ENCODE measurements around the gene BICDL2.

Gene BICDL2

DNA sequence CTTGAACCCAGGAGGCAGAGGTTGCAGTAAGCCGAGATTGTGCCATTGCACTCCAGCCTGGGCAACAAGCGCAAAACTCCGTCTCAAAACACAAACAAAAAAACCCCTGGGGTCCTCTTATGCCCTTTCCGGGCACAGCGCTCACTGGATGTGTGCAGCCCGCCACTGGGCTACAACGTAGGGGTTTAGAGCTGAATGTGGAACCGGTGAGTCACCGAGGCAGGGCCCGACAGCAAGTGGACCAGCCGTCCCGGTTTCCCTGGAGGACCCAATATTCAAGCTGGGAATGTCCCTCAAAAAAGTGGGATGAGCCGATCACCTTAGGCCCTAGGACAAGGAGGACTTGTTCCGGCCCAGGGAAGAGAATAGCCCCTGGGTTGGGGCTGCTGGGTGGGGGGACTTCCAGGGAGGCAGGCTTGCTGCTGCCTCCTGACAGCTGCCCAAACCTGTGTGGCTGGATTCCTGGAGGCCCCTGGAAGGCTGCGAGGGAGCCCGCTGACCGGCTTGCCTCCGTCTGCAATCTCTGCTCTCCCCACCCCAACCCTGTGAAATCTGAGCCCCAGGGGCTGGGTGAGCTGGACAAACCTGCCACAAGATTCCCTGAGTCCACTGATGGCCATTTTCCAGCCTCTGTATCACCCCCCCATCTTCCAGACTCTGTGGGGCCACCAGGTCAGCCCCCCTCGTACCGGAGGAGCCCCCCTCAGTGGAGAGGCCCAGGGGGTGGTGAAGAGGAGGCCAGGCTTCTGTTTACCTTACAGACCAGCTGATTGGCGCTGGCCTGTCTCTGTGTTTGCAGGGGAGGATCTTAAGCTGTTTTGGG is 27.0 kb downstream of the BICDL2 start:
- POLR2A ChIA-PET = interaction anchor here (1.3 to 4.3 kb wide), 3 partner anchors 9 to 29 kb away, joined by 3 to 44 read pairs (median 6); partner anchors contain the start of genes CLDN6, HCFC1R1, PKMYT1 and THOC6
- no peak for DNase-seq (ENCODE audit: extremely low spot score)
- CTCF ChIA-PET = interaction anchor here (0.6 to 1.7 kb wide), 4 partner anchors 9 to 23 kb away, joined by 3 to 6 read pairs (median 4); no protein-coding TSS in a partner anchor
- no peak for TF ChIP-seq TARDBP (IDR thresholded peaks at IDR 0.05)
- TF ChIP-seq ZNF384 (IDR thresholded peaks at IDR 0.05) = no peak
- TF ChIP-seq, protein P1, sequence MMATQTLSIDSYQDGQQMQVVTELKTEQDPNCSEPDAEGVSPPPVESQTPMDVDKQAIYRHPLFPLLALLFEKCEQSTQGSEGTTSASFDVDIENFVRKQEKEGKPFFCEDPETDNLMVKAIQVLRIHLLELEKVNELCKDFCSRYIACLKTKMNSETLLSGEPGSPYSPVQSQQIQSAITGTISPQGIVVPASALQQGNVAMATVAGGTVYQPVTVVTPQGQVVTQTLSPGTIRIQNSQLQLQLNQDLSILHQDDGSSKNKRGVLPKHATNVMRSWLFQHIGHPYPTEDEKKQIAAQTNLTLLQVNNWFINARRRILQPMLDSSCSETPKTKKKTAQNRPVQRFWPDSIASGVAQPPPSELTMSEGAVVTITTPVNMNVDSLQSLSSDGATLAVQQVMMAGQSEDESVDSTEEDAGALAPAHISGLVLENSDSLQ (IDR thresholded peaks at IDR 0.05) = no peak
- TF ChIP-seq FOXM1 (IDR thresholded peaks at IDR 0.05; ENCODE audit: borderline replicate concordance) = no peak
- no peak for TF ChIP-seq NFRKB (IDR thresholded peaks at IDR 0.05)
- no peak for TF ChIP-seq CTBP1 (IDR thresholded peaks at IDR 0.05; ENCODE audit: borderline replicate concordance)
- no peak for TF ChIP-seq SP1 (IDR thresholded peaks at IDR 0.05)
- TF ChIP-seq BHLHE40 (IDR thresholded peaks at IDR 0.05; ENCODE audit: borderline replicate concordance) = no peak
- no peak for TF ChIP-seq ELF4 (IDR thresholded peaks at IDR 0.05)
- TF ChIP-seq FOXK2 (IDR thresholded peaks at IDR 0.05) = no peak
- TF ChIP-seq FOXA1 (IDR thresholded peaks at IDR 0.05) = no peak
- no peak for TF ChIP-seq LEF1 (IDR thresholded peaks at IDR 0.05; ENCODE audit: borderline replicate concordance)
- TF ChIP-seq ARNT (IDR thresholded peaks at IDR 0.05) = no peak

DNA sequence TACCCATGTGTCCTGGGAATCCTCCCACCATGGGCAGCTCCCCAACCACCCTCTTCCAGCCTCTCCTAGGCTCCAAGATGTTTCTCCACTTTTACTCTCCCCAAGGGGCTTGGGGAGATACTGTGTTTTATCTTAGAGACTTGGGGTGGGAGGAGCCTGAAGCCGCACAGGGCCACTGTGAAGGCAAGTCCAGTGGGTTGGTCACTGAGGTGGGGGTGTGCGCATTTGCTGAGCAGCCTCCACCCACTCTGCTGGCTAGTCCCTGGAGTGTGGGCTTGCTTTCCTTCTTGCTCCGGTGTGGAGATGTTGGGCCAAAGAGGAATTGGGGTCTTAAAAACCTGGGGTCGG is 28.1 kb downstream of the BICDL2 start:
- no peak for DNase-seq (ENCODE audit: extremely low spot score)
- ChIA-PET POLR2A (interaction anchor here (1.9 to 5.3 kb wide), 3 partner anchors 12 to 19 kb away, joined by 5 to 60 read pairs (median 44); partner anchors contain the start of genes CLDN6, HCFC1R1, THOC6 and TNFRSF12A), CTCF (interaction anchor here (1.6 kb wide), 1 partner anchor 10 kb away, joined by 10 read pairs; the partner anchor contains the start of gene CLDN6)
- no peak for TF ChIP-seq FOXM1 (IDR thresholded peaks at IDR 0.05; ENCODE audit: borderline replicate concordance)
- TF ChIP-seq ZNF384 (IDR thresholded peaks at IDR 0.05) = no peak
- no peak for TF ChIP-seq L3MBTL2 (conservative IDR thresholded peaks at IDR 0.05)
- TF ChIP-seq HDGF (IDR thresholded peaks at IDR 0.05; ENCODE audit: borderline replicate concordance) = no peak
- no peak for TF ChIP-seq LEF1 (IDR thresholded peaks at IDR 0.05; ENCODE audit: borderline replicate concordance)
- no peak for TF ChIP-seq SP1 (IDR thresholded peaks at IDR 0.05)
- TF ChIP-seq BHLHE40 (IDR thresholded peaks at IDR 0.05; ENCODE audit: borderline replicate concordance) = no peak

DNA sequence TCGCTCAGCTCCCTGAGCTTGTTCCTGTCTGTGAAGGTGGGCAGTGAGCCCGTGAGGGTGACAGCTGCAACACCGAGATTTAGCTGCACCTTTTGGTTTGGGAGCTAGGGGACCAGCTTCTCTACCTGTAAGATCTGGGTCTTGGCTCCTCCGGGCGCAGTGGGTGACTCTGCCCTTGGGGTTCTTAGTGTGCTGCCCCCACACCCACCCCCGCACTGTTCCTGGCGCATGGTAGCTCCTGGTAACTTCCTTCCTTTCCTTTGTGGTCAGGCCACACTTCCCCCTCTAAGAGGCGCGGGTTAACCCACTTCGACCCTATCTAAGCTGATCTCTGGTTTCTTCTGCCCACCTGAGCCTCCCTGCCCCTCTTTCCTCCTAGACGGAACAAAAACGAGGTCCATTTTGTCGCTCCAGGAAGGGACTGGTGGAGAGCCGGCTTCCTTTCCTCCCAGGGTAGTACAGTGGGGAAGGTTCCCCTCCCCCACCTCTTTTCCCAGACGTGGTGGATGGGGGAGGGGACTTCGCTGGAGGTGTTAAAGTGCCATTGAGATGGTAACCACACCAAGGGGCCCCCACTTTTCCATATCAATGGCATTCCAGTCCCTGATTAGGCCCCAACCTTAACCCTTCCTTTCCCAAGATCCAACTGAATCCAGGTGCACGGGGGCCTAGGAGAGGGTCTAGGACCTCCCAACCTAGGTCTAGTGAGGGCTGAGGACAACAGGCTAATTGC is 28.6 kb downstream of the BICDL2 start:
- CTCF ChIA-PET = interaction anchor here (1.3 to 1.6 kb wide), 2 partner anchors 10 to 20 kb away, joined by 3 to 10 read pairs; partner anchors contain the start of gene CLDN6
- DNase-seq (ENCODE audit: extremely low spot score) = no peak
- POLR2A ChIA-PET = interaction anchor here (0.7 to 5.3 kb wide), 4 partner anchors 13 to 90 kb away, joined by 3 to 60 read pairs (median 4); partner anchors contain the start of genes CLDN6, HCFC1R1, PKMYT1 and THOC6
- TF ChIP-seq SP1 (IDR thresholded peaks at IDR 0.05) (no peak), FOXK2 (IDR thresholded peaks at IDR 0.05) (no peak), FOXA1 (IDR thresholded peaks at IDR 0.05) (no peak), ELF4 (IDR thresholded peaks at IDR 0.05) (no peak), SUZ12 (IDR thresholded peaks at IDR 0.05) (no peak)
- TF ChIP-seq, protein P1 (IDR thresholded peaks at IDR 0.05) = no peak

DNA sequence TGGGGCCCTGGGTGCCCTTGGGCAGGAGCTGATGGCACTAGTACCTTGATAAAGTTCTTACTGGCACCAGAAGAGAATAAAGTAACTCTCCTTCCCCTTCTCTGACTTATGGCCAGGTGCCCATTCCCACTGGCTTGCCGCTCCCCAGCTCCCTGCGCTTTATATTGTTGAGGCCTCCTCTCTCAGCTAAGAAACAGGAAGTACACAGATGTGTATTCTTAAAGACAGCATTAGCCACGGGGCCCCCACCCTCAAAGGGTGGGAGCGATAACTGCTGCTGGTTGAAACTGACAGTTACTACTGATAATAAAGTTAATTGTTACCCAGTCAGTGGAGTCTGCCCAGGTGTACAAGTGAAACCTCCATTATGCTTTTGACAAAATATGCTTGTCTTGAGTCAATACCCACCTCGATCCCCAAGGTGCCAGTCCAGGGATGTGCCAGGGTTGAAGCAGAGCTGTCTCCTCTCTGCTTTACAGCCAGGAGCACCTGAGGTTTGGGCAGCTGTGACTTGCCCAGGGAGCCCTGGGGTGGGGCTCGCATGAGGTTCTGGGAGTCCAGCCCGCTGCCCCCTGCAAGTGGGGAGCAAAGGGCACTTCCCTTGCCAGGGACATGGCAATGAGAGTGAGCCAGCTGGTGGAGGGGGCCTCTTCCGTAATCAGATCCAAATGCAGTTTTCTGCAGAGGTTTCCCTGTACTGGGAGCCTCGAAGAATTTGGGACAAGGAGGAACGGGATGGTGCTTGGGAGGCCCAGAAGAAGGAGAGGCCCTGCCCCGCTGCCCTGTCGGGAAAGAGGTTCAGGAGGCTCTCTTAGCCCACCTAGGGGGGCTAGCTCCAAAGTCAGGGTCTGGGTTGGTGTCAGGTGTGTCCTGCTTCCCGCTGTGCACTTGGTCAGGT is 29.4 kb downstream of the BICDL2 start:
- CTCF ChIA-PET = interaction anchor here (1.3 to 1.6 kb wide), 2 partner anchors 11 to 21 kb away, joined by 3 to 10 read pairs; partner anchors contain the start of gene CLDN6
- POLR2A ChIA-PET = interaction anchor here (0.7 to 5.3 kb wide), 4 partner anchors 14 to 91 kb away, joined by 3 to 60 read pairs (median 4); partner anchors contain the start of genes CLDN6, HCFC1R1, PKMYT1 and THOC6
- DNase-seq (ENCODE audit: extremely low spot score) = no peak
- TF ChIP-seq LEF1 (IDR thresholded peaks at IDR 0.05; ENCODE audit: borderline replicate concordance) (no peak), HDGF (IDR thresholded peaks at IDR 0.05; ENCODE audit: borderline replicate concordance) (no peak), BHLHE40 (IDR thresholded peaks at IDR 0.05; ENCODE audit: borderline replicate concordance) (no peak), FOXM1 (IDR thresholded peaks at IDR 0.05; ENCODE audit: borderline replicate concordance) (no peak)

DNA sequence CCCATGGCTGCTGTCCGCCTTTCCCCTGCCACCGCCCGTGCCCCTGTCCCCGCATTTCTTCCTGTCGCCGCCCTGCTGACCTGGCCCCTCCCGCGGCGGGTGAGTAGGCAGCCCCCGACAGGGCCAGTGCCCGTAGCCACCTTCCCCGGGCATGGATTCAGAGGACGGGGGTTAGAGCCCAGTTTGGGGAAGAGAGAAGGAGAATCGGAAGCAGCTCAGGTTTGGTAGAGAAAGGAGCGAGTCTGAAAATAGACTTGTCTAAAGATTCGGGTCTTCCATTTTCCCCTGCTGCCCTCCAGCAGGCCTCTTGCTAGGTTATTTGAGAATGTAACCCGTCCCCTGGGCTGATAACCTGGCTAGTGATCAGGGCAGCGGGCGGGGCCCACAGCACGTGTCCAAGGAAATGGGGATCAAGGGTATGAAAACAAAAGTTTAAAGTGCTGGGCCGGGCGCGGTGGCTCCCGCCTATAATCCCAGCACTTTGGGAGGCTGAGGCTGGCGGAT is 31.9 kb downstream of the BICDL2 start:
- ChIA-PET POLR2A (interaction anchor here (1.5 to 5.3 kb wide), 5 partner anchors 16 to 35 kb away, joined by 3 to 60 read pairs (median 6); partner anchors contain the start of genes CLDN6, HCFC1R1, PKMYT1 and THOC6), CTCF (interaction anchor here (1.3 to 4.1 kb wide), 2 partner anchors 23 to 27 kb away, joined by 13 to 20 read pairs; no protein-coding TSS in a partner anchor)
- TF ChIP-seq CTBP1 (IDR thresholded peaks at IDR 0.05; ENCODE audit: borderline replicate concordance) (no peak), ZNF384 (IDR thresholded peaks at IDR 0.05) (no peak), ELF4 (IDR thresholded peaks at IDR 0.05) (no peak), FOXM1 (IDR thresholded peaks at IDR 0.05; ENCODE audit: borderline replicate concordance) (no peak), LEF1 (IDR thresholded peaks at IDR 0.05; ENCODE audit: borderline replicate concordance) (no peak), ARNT (IDR thresholded peaks at IDR 0.05) (no peak), BHLHE40 (IDR thresholded peaks at IDR 0.05; ENCODE audit: borderline replicate concordance) (no peak), SUZ12 (IDR thresholded peaks at IDR 0.05) (no peak), FOXA1 (IDR thresholded peaks at IDR 0.05) (no peak), FOXK2 (IDR thresholded peaks at IDR 0.05) (no peak), L3MBTL2 (conservative IDR thresholded peaks at IDR 0.05) (no peak), TARDBP (IDR thresholded peaks at IDR 0.05) (no peak), HDGF (IDR thresholded peaks at IDR 0.05; ENCODE audit: borderline replicate concordance) (no peak), SP1 (IDR thresholded peaks at IDR 0.05) (no peak), NFRKB (IDR thresholded peaks at IDR 0.05) (no peak)
- TF ChIP-seq, protein P1 (IDR thresholded peaks at IDR 0.05) = no peak
- DNase-seq (ENCODE audit: extremely low spot score) = no peak
